ENCODE results near the gene CYFIP2.

CYFIP2 gene

DNA sequence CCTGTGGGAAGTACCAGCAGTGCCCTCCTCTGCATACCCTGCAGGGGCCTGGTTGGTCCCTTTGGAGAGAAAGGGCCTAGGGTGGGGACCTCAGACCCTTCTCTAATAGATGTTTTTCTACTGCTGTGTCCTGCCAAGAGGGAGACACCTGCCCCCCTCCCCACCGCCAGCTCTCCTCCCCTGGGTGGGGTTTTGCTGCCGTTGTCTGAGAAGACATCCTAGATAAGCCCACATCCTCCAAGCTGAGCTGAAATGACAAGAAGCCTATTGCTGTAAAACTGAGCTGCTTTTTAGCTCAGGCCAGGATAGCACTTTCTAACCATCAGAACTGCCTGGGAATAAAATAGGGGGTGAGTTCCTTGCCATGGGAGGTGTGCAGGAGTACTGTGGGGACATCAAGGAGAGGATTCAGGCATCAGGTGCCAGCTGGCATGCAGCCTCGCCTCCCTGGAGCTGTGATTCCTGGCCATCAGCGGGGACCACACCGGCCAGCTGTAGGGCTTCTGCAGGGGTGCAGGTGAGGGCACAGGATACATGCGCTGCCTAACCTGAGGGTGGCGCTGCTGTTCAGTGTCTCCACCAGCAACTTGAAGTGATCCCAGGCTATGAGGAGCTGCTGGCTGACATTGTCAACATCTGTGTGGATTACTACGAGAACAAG is 37.9 kb downstream of the CYFIP2 start:
- no peaks in the 10 kb centered on the region for H3K4me1 ChIP-seq (ENCODE audit: low read length)
- no peaks in the 10 kb centered on the region for H3K9me2 ChIP-seq (replicated peaks; ENCODE audit: insufficient read depth, low read length)
- no peak overlapping the region for H3K9ac ChIP-seq (ENCODE audit: low read length)
- H3K4me3 ChIP-seq (ENCODE audit: low read length): no peak overlapping the region
- TF ChIP-seq, protein P1, sequence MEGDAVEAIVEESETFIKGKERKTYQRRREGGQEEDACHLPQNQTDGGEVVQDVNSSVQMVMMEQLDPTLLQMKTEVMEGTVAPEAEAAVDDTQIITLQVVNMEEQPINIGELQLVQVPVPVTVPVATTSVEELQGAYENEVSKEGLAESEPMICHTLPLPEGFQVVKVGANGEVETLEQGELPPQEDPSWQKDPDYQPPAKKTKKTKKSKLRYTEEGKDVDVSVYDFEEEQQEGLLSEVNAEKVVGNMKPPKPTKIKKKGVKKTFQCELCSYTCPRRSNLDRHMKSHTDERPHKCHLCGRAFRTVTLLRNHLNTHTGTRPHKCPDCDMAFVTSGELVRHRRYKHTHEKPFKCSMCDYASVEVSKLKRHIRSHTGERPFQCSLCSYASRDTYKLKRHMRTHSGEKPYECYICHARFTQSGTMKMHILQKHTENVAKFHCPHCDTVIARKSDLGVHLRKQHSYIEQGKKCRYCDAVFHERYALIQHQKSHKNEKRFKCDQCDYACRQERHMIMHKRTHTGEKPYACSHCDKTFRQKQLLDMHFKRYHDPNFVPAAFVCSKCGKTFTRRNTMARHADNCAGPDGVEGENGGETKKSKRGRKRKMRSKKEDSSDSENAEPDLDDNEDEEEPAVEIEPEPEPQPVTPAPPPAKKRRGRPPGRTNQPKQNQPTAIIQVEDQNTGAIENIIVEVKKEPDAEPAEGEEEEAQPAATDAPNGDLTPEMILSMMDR (IDR thresholded peaks at IDR 0.05; ENCODE audit: low read length): peak; percentile 26
- TF ChIP-seq EZH2 (optimal IDR thresholded peaks at IDR 0.05; ENCODE audit: low read depth, low read length): no peak
- H2AFZ ChIP-seq (ENCODE audit: low read length): no peak overlapping the region
- no peak overlapping the region for H3K27ac ChIP-seq (ENCODE audit: low read length)
- no peaks in the 10 kb centered on the region for H3F3A ChIP-seq (ENCODE audit: insufficient read depth, low read length)
- no peak overlapping the region for H3K4me2 ChIP-seq (ENCODE audit: low read depth, low read length)
- no peak for DNase-seq
- H3K27me3 ChIP-seq (replicated peaks; ENCODE audit: insufficient read depth, low read length): no peaks in the 10 kb centered on the region
- H3K9me3 ChIP-seq (replicated peaks; ENCODE audit: insufficient read depth, low read length): no peaks in the 10 kb centered on the region
- H3K36me3 ChIP-seq (replicated peaks; ENCODE audit: insufficient read depth, low read length): 0 out of 2 replicates have a peak, but pooled peaks cover 4% of the 10 kb centered on the region
- H3K79me2 ChIP-seq (ENCODE audit: low read length): no peaks in the 10 kb centered on the region
- H4K20me1 ChIP-seq (ENCODE audit: insufficient read depth, low read length): no peaks in the 10 kb centered on the region

DNA sequence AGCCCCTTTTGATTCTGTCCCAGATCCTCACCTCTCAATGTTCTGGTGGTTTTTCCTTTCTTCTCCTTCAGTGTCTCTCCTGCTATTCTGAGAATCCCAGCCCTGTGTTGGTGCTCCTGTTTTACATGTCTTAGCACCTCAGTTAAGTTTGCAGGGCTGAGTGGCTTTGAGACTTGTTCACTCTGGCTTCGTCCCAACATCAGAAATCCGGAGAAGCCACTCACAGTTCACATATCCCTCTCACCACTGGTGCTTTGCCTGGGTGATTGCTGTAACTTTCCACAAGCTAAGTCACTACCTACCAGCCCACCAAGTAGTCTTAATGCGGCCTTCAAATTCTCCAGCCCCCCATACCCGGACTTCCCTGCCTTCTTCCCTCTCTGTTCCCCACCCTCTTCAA is 40.2 kb downstream of the CYFIP2 start:
- no peak overlapping the region for H3K4me2 ChIP-seq (ENCODE audit: low read depth, low read length)
- no peaks in the 10 kb centered on the region for H3K9me3 ChIP-seq (replicated peaks; ENCODE audit: insufficient read depth, low read length)
- no peaks in the 10 kb centered on the region for H3K79me2 ChIP-seq (ENCODE audit: low read length)
- H3F3A ChIP-seq (ENCODE audit: insufficient read depth, low read length): no peaks in the 10 kb centered on the region
- TF ChIP-seq EZH2 (optimal IDR thresholded peaks at IDR 0.05; ENCODE audit: low read depth, low read length) (no peak), EZH2phosphoT487 (IDR thresholded peaks at IDR 0.05; ENCODE audit: low read length) (no peak)
- TF ChIP-seq, protein P1 (IDR thresholded peaks at IDR 0.05; ENCODE audit: low read length): no peak
- no peaks in the 10 kb centered on the region for H3K4me1 ChIP-seq (ENCODE audit: low read length)
- no peak for DNase-seq
- no peak overlapping the region for H3K27ac ChIP-seq (ENCODE audit: low read length)
- H3K9ac ChIP-seq (ENCODE audit: low read length): no peak overlapping the region
- no peaks in the 10 kb centered on the region for H3K9me2 ChIP-seq (replicated peaks; ENCODE audit: insufficient read depth, low read length)
- no peaks in the 10 kb centered on the region for H4K20me1 ChIP-seq (ENCODE audit: insufficient read depth, low read length)
- 0 out of 2 replicates have a peak, but pooled peaks cover 4% of the 10 kb centered on the region for H3K36me3 ChIP-seq (replicated peaks; ENCODE audit: insufficient read depth, low read length)
- no peak overlapping the region for H3K4me3 ChIP-seq (ENCODE audit: low read length)
- H2AFZ ChIP-seq (ENCODE audit: low read length): no peak overlapping the region
- no peaks in the 10 kb centered on the region for H3K27me3 ChIP-seq (replicated peaks; ENCODE audit: insufficient read depth, low read length)

DNA sequence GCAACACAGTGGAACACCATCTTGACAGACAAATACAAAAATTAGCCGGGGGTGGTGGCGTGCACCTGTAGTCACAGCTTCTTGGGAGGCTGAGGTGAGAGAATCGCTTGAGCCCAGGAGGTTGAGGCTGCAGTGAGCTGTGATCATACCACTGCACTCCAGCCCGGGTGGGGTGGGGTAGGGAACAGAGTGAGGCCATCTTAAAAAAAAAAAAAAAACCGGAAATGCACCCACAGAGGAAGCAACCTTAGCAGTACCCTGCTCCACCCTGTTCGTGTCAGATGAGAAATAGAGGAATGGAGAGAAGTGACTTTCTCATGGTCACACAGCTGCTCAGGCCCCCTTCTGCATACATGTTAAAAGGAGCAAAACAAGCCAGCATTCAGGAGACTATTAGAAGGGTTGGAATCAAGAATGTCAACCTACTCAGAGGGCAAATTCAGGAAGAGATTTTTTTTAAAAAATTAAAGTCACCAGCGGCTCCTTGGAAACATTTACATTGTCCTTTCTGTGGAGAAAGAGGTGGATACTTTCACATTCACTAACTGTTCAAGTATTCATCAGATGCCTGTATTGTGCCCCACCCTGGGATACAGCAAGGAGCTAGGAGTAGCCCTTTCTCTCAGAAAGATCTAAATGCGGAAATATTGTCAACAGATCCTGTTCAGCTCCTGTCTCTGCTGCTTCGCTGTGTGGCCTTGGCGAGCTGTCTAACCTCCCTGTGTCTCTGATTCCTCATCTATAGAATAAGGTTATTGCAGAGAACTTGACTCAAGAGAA is 41.0 kb downstream of the CYFIP2 start:
- no peaks in the 10 kb centered on the region for H3K9me2 ChIP-seq (replicated peaks; ENCODE audit: insufficient read depth, low read length)
- H3K4me3 ChIP-seq (ENCODE audit: low read length): no peak overlapping the region
- H3K36me3 ChIP-seq (replicated peaks; ENCODE audit: insufficient read depth, low read length): 0 out of 2 replicates have a peak, but pooled peaks cover 4% of the 10 kb centered on the region
- H4K20me1 ChIP-seq (ENCODE audit: insufficient read depth, low read length): no peaks in the 10 kb centered on the region
- H3K9me3 ChIP-seq (replicated peaks; ENCODE audit: insufficient read depth, low read length): no peaks in the 10 kb centered on the region
- H3K4me2 ChIP-seq (ENCODE audit: low read depth, low read length): no peak overlapping the region
- H3K9ac ChIP-seq (ENCODE audit: low read length): no peak overlapping the region
- H3F3A ChIP-seq (ENCODE audit: insufficient read depth, low read length): no peaks in the 10 kb centered on the region
- no peak overlapping the region for H3K27ac ChIP-seq (ENCODE audit: low read length)
- no peaks in the 10 kb centered on the region for H3K79me2 ChIP-seq (ENCODE audit: low read length)
- no peak for TF ChIP-seq EZH2 (optimal IDR thresholded peaks at IDR 0.05; ENCODE audit: low read depth, low read length)
- TF ChIP-seq EZH2phosphoT487 (IDR thresholded peaks at IDR 0.05; ENCODE audit: low read length): no peak
- TF ChIP-seq, protein P1 (IDR thresholded peaks at IDR 0.05; ENCODE audit: low read length): no peak
- no peak overlapping the region for H2AFZ ChIP-seq (ENCODE audit: low read length)
- no peaks in the 10 kb centered on the region for H3K27me3 ChIP-seq (replicated peaks; ENCODE audit: insufficient read depth, low read length)
- no peak for DNase-seq
- H3K4me1 ChIP-seq (ENCODE audit: low read length): no peaks in the 10 kb centered on the region
